Astrocyte (in vitro differentiated cells and primary cell): Measurements from ENCODE around the gene TRAF6.

Experiments
- EZH2 ChIP-seq: IDR thresholded peaks from 2 replicates; pipeline ENCODE4 v1.6.1; 2012; ENCODE audit warnings: mild to moderate bottlenecking, low read length, inconsistent platforms; ENCODE audit not compliant: insufficient read depth
- TF ChIP-seq, protein P1 (sequence below): IDR thresholded peaks from 2 replicates; pipeline ENCODE4 v1.5.1; 2011; ENCODE audit warnings: low read depth, mild to moderate bottlenecking, inconsistent platforms, low read length, moderate library complexity; ENCODE audit not compliant: insufficient read depth

DNA sequence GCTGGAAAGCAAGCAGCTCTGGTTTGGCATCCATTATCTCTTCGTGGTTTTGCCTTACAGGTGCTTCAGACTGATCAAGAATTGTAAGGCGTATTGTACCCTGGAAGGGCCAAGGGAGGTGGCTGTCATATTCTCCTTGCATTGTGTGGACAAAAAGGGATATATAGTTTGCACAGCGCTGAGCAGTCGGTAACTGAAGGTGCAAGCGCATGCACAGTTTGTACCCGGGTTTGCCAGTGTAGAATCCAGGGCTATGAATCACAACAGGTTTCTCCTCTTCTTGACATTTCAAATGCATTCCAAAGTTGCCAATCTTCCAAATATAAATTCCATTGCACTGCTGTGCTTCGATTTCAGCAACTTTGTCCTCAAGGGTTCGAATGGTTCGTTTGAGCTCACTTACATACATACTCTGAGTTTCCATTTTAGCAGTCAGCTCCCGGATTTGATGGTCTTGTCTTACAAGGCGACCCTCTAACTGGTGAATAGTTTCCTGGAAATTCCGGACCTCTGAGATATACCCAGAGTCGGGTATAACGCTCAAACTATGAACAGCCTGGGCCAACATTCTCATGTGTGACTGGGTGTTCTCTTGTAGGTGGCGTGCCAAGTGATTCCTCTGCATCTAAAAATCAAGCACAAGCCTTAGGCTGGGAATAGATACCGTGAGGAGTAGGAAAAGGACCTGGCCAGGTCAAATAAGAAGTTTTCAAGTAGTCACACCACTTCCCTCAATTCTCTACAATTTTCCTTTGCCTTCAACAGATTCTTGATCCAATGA lies 19.9 kb downstream of the TRAF6 start:
- TF ChIP-seq, protein P1, sequence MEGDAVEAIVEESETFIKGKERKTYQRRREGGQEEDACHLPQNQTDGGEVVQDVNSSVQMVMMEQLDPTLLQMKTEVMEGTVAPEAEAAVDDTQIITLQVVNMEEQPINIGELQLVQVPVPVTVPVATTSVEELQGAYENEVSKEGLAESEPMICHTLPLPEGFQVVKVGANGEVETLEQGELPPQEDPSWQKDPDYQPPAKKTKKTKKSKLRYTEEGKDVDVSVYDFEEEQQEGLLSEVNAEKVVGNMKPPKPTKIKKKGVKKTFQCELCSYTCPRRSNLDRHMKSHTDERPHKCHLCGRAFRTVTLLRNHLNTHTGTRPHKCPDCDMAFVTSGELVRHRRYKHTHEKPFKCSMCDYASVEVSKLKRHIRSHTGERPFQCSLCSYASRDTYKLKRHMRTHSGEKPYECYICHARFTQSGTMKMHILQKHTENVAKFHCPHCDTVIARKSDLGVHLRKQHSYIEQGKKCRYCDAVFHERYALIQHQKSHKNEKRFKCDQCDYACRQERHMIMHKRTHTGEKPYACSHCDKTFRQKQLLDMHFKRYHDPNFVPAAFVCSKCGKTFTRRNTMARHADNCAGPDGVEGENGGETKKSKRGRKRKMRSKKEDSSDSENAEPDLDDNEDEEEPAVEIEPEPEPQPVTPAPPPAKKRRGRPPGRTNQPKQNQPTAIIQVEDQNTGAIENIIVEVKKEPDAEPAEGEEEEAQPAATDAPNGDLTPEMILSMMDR, result no peak
- no peak for TF ChIP-seq EZH2
